BJ (cell line): ENCODE measurements around the gene CAMK1. TPM values are rescaled to one million over a fixed set of nuclear protein-coding genes. Genes with fewer than 3 reads are reported as not detected.

Experiments used
- CTCF ChIA-PET: fragments of 350-600 bp; formaldehyde crosslinking; extraction: SDS; loops from one replicate; lab custom pipeline; 2021; ENCODE audit warnings: antibody characterized with exemption, inconsistent platforms; lab: Yijun Ruan, JAX
- POLR2A ChIA-PET: fragments of 300-600 bp; sonication (Branson Sonifier 250); formaldehyde crosslinking; extraction: SDS; loops from one replicate; lab custom pipeline; 2021; ENCODE audit warnings: antibody characterized with exemption; lab: Charles Lee
- DNase-seq: peaks from one replicate; pipeline ENCODE4 v3.0.0-alpha.2; 2011; ENCODE audit warnings: low read depth
- H3K27me3 ChIP-seq: 2 replicates; pipeline ENCODE4 v1.6.0; 2011; ENCODE audit warnings: low read length; ENCODE audit not compliant: control insufficient read depth, insufficient read depth
- H3K36me3 ChIP-seq: 2 replicates; pipeline ENCODE4 v1.5.1; 2011; ENCODE audit warnings: low read length; ENCODE audit not compliant: control insufficient read depth, insufficient read depth
- H3K4me3 ChIP-seq: 2 replicates; pipeline ENCODE4 v1.5.1; 2011; ENCODE audit warnings: low read depth, mild to moderate bottlenecking, control low read depth, low read length
- CTCF ChIP-seq: IDR thresholded peaks from 2 replicates; pipeline ENCODE4 v1.5.1; 2011; ENCODE audit warnings: low read depth, mild to moderate bottlenecking, control low read depth, inconsistent platforms, low read length, moderate library complexity; ENCODE audit not compliant: insufficient read depth
- polyA plus RNA-seq: library from polyadenylated mRNA; depleted of rRNA; stranded (reverse); fragments of >200 nt; gene quantifications from 2 replicates; pipeline ENCODE4 v1.2.3, GENCODE V29; 2011

The CAMK1 gene
- polyA plus RNA-seq, 1 experiment: 32.6 TPM

GRCh38 chr3:9743548-9743947 lies 26.2 kb downstream of the CAMK1 start:
- POLR2A ChIA-PET: no interaction called here
- no peak overlapping the region for H3K4me3 ChIP-seq
- H3K27me3 ChIP-seq: no peaks in the 10 kb centered on the region
- TF ChIP-seq CTCF: no peak
- no peak for DNase-seq
- CTCF ChIA-PET: interaction anchor here (1.8 kb wide), 1 partner anchor 10 kb away, joined by 4 read pairs; no protein-coding TSS in a partner anchor
- peaks cover 69% of the 10 kb centered on the region for H3K36me3 ChIP-seq

- Histone ChIP-seq H3K27me3 (no peaks in the 10 kb centered on the region), H3K4me3 (no peak overlapping the region), H3K36me3 (peaks cover 64% of the 10 kb centered on the region)
- TF ChIP-seq CTCF: no peak
- ChIA-PET CTCF (no interaction called here), POLR2A (no interaction called here)
- no peak for DNase-seq
Measured at GRCh38 chr3:9742560-9742959, 27.2 kb downstream of the CAMK1 start.

GRCh38 chr3:9739181-9739580 lies 30.6 kb downstream of the CAMK1 start:
- Histone ChIP-seq H3K36me3 (peaks cover 54% of the 10 kb centered on the region), H3K27me3 (no peaks in the 10 kb centered on the region), H3K4me3 (no peak overlapping the region)
- DNase-seq: no peak
- CTCF ChIA-PET: interaction anchor here (1.3 to 1.8 kb wide), 2 partner anchors 9 to 24 kb away, joined by 3 to 6 read pairs; no protein-coding TSS in a partner anchor
- POLR2A ChIA-PET: no interaction called here
- TF ChIP-seq CTCF: no peak

- POLR2A ChIA-PET: no interaction called here
- peaks cover 38% of the 10 kb centered on the region for H3K36me3 ChIP-seq
- CTCF ChIA-PET: no interaction called here
- H3K27me3 ChIP-seq: no peaks in the 10 kb centered on the region
- no peak for TF ChIP-seq CTCF
- no peak overlapping the region for H3K4me3 ChIP-seq
- DNase-seq: no peak
Measured at GRCh38 chr3:9736831-9737230, 32.9 kb downstream of the CAMK1 start.

GRCh38 chr3:9732740-9733115 lies 37.0 kb downstream of the CAMK1 start:
- CTCF ChIA-PET: interaction anchor here (0.9 to 4.5 kb wide), 5 partner anchors 11 to 379 kb away, joined by 3 to 22 read pairs (median 4); partner anchors contain the start of gene OGG1
- H3K36me3 ChIP-seq: peaks cover 15% of the 10 kb centered on the region
- no peak for DNase-seq
- H3K27me3 ChIP-seq: no peaks in the 10 kb centered on the region
- peak overlapping the region; percentile 93 for H3K4me3 ChIP-seq
- POLR2A ChIA-PET: interaction anchor here (0.7 kb wide), 1 partner anchor 22 kb away, joined by 3 read pairs; no protein-coding TSS in a partner anchor
- 0 out of 2 replicates have a peak, but pooled peaks have one; percentile 8 for TF ChIP-seq CTCF
